ENCODE results near the gene ZNF428.

Gene ZNF428

DNA sequence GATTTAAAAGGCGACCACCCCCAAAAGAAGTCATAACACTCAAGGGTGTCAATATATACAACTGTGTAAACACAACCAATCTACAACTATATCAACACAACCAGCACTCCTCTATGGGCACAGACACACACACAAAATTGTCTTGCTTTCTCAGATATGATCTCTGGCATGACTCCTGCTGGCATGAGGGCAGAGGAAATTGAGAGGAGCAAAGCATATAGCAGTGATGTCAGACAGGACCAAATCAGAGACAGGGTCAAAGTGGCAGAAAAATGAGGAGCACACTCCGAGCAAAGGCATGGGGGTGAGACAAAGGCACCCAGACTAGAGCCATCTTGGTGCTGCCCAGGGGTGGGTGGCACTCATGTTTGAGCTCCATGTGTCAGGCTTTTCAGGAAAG lies 33.1 kb downstream of the ZNF428 start:
- no peak overlapping the region for H3K27ac ChIP-seq (ENCODE audit: low read depth, low read length)
- no peaks in the 10 kb centered on the region for H4K20me1 ChIP-seq (ENCODE audit: control insufficient read depth, insufficient read depth, low read depth, low read length)
- no peaks in the 10 kb centered on the region for H3K9me2 ChIP-seq (replicated peaks; ENCODE audit: control insufficient read depth, low read length)
- H3K4me2 ChIP-seq (ENCODE audit: low read length), result no peak overlapping the region
- H3K9me3 ChIP-seq (ENCODE audit: control insufficient read depth, insufficient read depth, low read length), result no peaks in the 10 kb centered on the region
- H3F3A ChIP-seq (ENCODE audit: control insufficient read depth, insufficient read depth), result peaks cover 10% of the 10 kb centered on the region
- no peak overlapping the region for H3K4me3 ChIP-seq (ENCODE audit: low read length)
- no peaks in the 10 kb centered on the region for H3K27me3 ChIP-seq (ENCODE audit: control insufficient read depth, low read length)
- TF ChIP-seq EZH2phosphoT487 (IDR thresholded peaks at IDR 0.05; ENCODE audit: borderline replicate concordance, low read length) (no peak), CTCF (IDR thresholded peaks at IDR 0.05; ENCODE audit: low read depth, low read length, poor library complexity, severe bottlenecking) (no peak)
- H3K79me2 ChIP-seq (ENCODE audit: control insufficient read depth, low read length), result no peaks in the 10 kb centered on the region
- H3K4me1 ChIP-seq (ENCODE audit: control insufficient read depth, low read length), result peaks cover 44% of the 10 kb centered on the region
- H3K36me3 ChIP-seq (ENCODE audit: control insufficient read depth, low read length), result peaks cover 3% of the 10 kb centered on the region; the same call in 1 of the 2 replicates

- Histone ChIP-seq H3K9me2 (replicated peaks; ENCODE audit: control insufficient read depth, low read length) (no peaks in the 10 kb centered on the region), H3K27me3 (ENCODE audit: control insufficient read depth, low read length) (no peaks in the 10 kb centered on the region), H3K79me2 (ENCODE audit: control insufficient read depth, low read length) (no peaks in the 10 kb centered on the region), H3K27ac (ENCODE audit: low read depth, low read length) (no peak overlapping the region), H3K4me2 (ENCODE audit: low read length) (0 out of 2 replicates have a peak overlapping the region, but pooled peaks have one; percentile 5), H4K20me1 (ENCODE audit: control insufficient read depth, insufficient read depth, low read depth, low read length) (no peaks in the 10 kb centered on the region), H3K36me3 (ENCODE audit: control insufficient read depth, low read length) (no peaks in the 10 kb centered on the region; the same call in 1 of the 2 replicates), H3K4me1 (ENCODE audit: control insufficient read depth, low read length) (peaks cover 43% of the 10 kb centered on the region), H3F3A (ENCODE audit: control insufficient read depth, insufficient read depth) (peaks cover 10% of the 10 kb centered on the region), H3K9me3 (ENCODE audit: control insufficient read depth, insufficient read depth, low read length) (no peaks in the 10 kb centered on the region), H3K4me3 (ENCODE audit: low read length) (no peak overlapping the region)
- no peak for TF ChIP-seq EZH2phosphoT487 (IDR thresholded peaks at IDR 0.05; ENCODE audit: borderline replicate concordance, low read length)
- TF ChIP-seq CTCF (IDR thresholded peaks at IDR 0.05; ENCODE audit: low read depth, low read length, poor library complexity, severe bottlenecking), result no peak
These were observed 34.9 kb downstream of the ZNF428 start for GRCh38 chr19:43584484-43584883.

DNA sequence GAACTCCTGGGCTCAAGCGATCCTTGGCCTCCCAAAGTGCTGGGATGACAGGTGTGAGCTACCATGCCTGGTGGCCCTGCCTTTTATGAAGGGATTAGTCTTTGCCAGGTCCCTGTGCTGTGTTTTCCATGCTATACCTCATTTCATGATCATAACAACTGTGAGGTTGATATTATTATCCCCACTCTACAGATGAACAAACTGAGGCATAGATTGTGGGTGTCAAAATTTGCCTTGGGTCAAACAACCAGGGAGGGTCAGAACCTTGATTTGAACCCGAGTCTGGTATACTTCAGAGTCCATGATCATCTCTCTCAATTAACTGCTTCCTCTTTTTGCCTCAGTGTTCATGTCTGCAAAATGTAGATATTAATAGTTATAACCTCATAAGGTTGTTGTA lies 36.9 kb downstream of the ZNF428 start:
- Histone ChIP-seq H4K20me1 (ENCODE audit: control insufficient read depth, insufficient read depth, low read depth, low read length) (no peaks in the 10 kb centered on the region), H3K4me3 (ENCODE audit: low read length) (no peak overlapping the region), H3K27me3 (ENCODE audit: control insufficient read depth, low read length) (peaks cover 8% of the 10 kb centered on the region; the same call in 1 of the 2 replicates), H3K27ac (ENCODE audit: low read depth, low read length) (no peak overlapping the region), H3F3A (ENCODE audit: control insufficient read depth, insufficient read depth) (peaks cover 10% of the 10 kb centered on the region), H3K4me2 (ENCODE audit: low read length) (peak overlapping the region; percentile 46), H3K9me3 (ENCODE audit: control insufficient read depth, insufficient read depth, low read length) (no peaks in the 10 kb centered on the region), H3K36me3 (ENCODE audit: control insufficient read depth, low read length) (no peaks in the 10 kb centered on the region; the same call in 1 of the 2 replicates), H3K9me2 (replicated peaks; ENCODE audit: control insufficient read depth, low read length) (no peaks in the 10 kb centered on the region), H3K4me1 (ENCODE audit: control insufficient read depth, low read length) (peaks cover 43% of the 10 kb centered on the region), H3K79me2 (ENCODE audit: control insufficient read depth, low read length) (no peaks in the 10 kb centered on the region)
- TF ChIP-seq EZH2phosphoT487 (IDR thresholded peaks at IDR 0.05; ENCODE audit: borderline replicate concordance, low read length), result no peak
- no peak for TF ChIP-seq CTCF (IDR thresholded peaks at IDR 0.05; ENCODE audit: low read depth, low read length, poor library complexity, severe bottlenecking)
